ENCODE data around the gene CADM3. TPM values are rescaled to one million over a fixed set of nuclear protein-coding genes. Genes with fewer than 3 reads are reported as not detected.

CADM3 gene
- total and polyA plus RNA-seq, 2 of the 8 experiments (the other 6 are each of a cell fraction or from before 2014, with no cell fraction given), result 8.3 to 8.5 TPM

- Histone ChIP-seq H3K27ac (ENCODE audit: low read depth, low read length) (no peak overlapping the region), H3K27me3 (replicated peaks in 1 of 4; ENCODE audit: control insufficient read depth in 3 of 4, extremely low read depth in 1 of 4, insufficient read depth in 3 of 4, low read length in 3 of 4) (no peaks in the 10 kb centered on the region), H3K18ac (ENCODE audit: extremely low read depth, low read length) (no peak overlapping the region), H2BK5ac (ENCODE audit: low read depth, low read length) (no peak overlapping the region), H4K5ac (ENCODE audit: insufficient read length, low read depth, low read length) (no peak overlapping the region), H2BK120ac (replicated peaks; ENCODE audit: low read depth, low read length) (no peak overlapping the region), H3K56ac (replicated peaks; ENCODE audit: insufficient read length, low read depth, low read length) (no peak overlapping the region), H2BK20ac (ENCODE audit: low read length) (no peak overlapping the region), H4K8ac (ENCODE audit: extremely low read depth, insufficient read depth, low read length) (no peak overlapping the region), H3K4me2 (ENCODE audit: insufficient read depth in 1 of 2, low read depth in 2 of 2, low read length in 2 of 2) (no peak overlapping the region), H4K91ac (replicated peaks; ENCODE audit: insufficient read length, low read length) (no peak overlapping the region), H3K79me1 (ENCODE audit: low read depth, low read length) (no peaks in the 10 kb centered on the region), H2AK5ac (ENCODE audit: low read depth, low read length) (no peak overlapping the region), H3K9ac (replicated peaks in 1 of 4; ENCODE audit: extremely low read depth in 1 of 4, low read depth in 3 of 4, low read length in 3 of 4) (no peak overlapping the region), H2BK15ac (ENCODE audit: low read length) (no peak overlapping the region), H2BK12ac (ENCODE audit: low read depth, low read length) (no peak overlapping the region), H3K23me2 (ENCODE audit: low read depth, low read length) (no peaks in the 10 kb centered on the region), H2AFZ (ENCODE audit: low read length) (0 out of 2 replicates have a peak overlapping the region, but pooled peaks have one; percentile 1), H3K36me3 (ENCODE audit: control insufficient read depth in 2 of 4, insufficient read depth in 4 of 4, low read length in 3 of 4) (no peaks in the 10 kb centered on the region), H3K14ac (ENCODE audit: insufficient read length) (no peak overlapping the region), H3K4me1 (replicated peaks in 1 of 4; ENCODE audit: control insufficient read depth in 3 of 4, insufficient read depth in 4 of 4, low read length in 3 of 4) (peaks cover 0 to 3% (median 0%) of the 10 kb centered on the region in 4 experiments; a peak in 1 of 7 replicates), H3K4ac (replicated peaks; ENCODE audit: insufficient read length, low read depth, low read length) (no peak overlapping the region), H3K79me2 (ENCODE audit: control insufficient read depth in 1 of 2, insufficient read depth in 2 of 2, low read length in 2 of 2) (no peaks in the 10 kb centered on the region), H3K23ac (ENCODE audit: insufficient read length) (no peak overlapping the region), H3K9me3 (ENCODE audit: insufficient read depth in 2 of 2, low read depth in 1 of 2, low read length in 1 of 2) (no peaks in the 10 kb centered on the region), H3K4me3 (ENCODE audit: extremely low read depth in 1 of 4, insufficient read depth in 2 of 4, low read depth in 3 of 4, low read length in 4 of 4) (no peak overlapping the region), H4K20me1 (replicated peaks in 1 of 2; ENCODE audit: control insufficient read depth in 1 of 2, insufficient read depth in 2 of 2, low read length in 2 of 2) (no peaks in the 10 kb centered on the region)
- FAIRE-seq, result no peak
- ChIA-PET POLR2A (ENCODE audit: partially characterized antibody) (no interaction called here), CTCF (ENCODE audit: partially characterized antibody) (interaction anchor here (0.6 to 7.3 kb wide), 5 partner anchors 16 to 357 kb away, joined by 3 to 90 read pairs (median 3); no protein-coding TSS in a partner anchor)
- DNase-seq (ENCODE audit: low read depth in 1 of 2, low spot score in 2 of 2), result no peak
- WGBS, 2 experiments (ENCODE audit: extremely low coverage in 1 of 2, insufficient coverage in 1 of 2, insufficient read length in 1 of 2, insufficient replicate concordance in 2 of 2, low coverage in 1 of 2, low lambda C conversion rate in 2 of 2, missing lambda C conversion rate in 1 of 2), result 73% methylated on average over 1 of the region's 1 CpG; no CpG with 5 or more reads in 1 of the 2 experiments
- TF ChIP-seq POLR2A (IDR thresholded peaks at IDR 0.05; ENCODE audit: control extremely low read depth in 1 of 2, low read depth in 2 of 2, low read length in 2 of 2), result no peak
- TF ChIP-seq ATF2 (IDR thresholded peaks at IDR 0.05; ENCODE audit: low read length), result no peak
- TF ChIP-seq TAF7 (optimal IDR thresholded peaks at IDR 0.05; ENCODE audit: borderline replicate concordance, low read depth, low read length), result no peak
- no peak for TF ChIP-seq CBX8 (IDR thresholded peaks at IDR 0.05; ENCODE audit: borderline replicate concordance, low read depth, low read length)
- no peak for TF ChIP-seq E2F6 (IDR thresholded peaks at IDR 0.05)
- TF ChIP-seq JUND (IDR thresholded peaks at IDR 0.05; ENCODE audit: low read length), result no peak
- no peak for TF ChIP-seq TAF1 (IDR thresholded peaks at IDR 0.05; ENCODE audit: low read depth, low read length)
- TF ChIP-seq SP1 (IDR thresholded peaks at IDR 0.05; ENCODE audit: low read depth, low read length), result no peak
- no peak for TF ChIP-seq EP300 (IDR thresholded peaks at IDR 0.05; ENCODE audit: borderline replicate concordance in 1 of 2, low read depth in 2 of 2, low read length in 2 of 2)
- TF ChIP-seq CEBPB (IDR thresholded peaks at IDR 0.05; ENCODE audit: low read depth, low read length), result no peak
- no peak for TF ChIP-seq RXRA (IDR thresholded peaks at IDR 0.05; ENCODE audit: insufficient read depth, low read depth, low read length)
- TF ChIP-seq NRF1 (IDR thresholded peaks at IDR 0.05; ENCODE audit: low read depth, low read length), result no peak
- TF ChIP-seq POU5F1 (IDR thresholded peaks at IDR 0.05; ENCODE audit: low read depth, low read length), result no peak
These were observed 58.5 kb downstream of the CADM3 start for GRCh38 chr1:159229896-159230295.

Measured in H1 (cell line).